GM18505 (cell line): Measurements from ENCODE around the gene HINT2.

Source experiments
- ATAC-seq: cut with Tn5 transposase; IDR thresholded peaks from one replicate; pipeline ENCODE4 v1.9.1; 2021; ENCODE audit not compliant: unreplicated experiment
- POLR2A ChIP-seq: IDR thresholded peaks from 4 replicates; pipeline ENCODE4 v1.6.1; 2011; ENCODE audit warnings: borderline replicate concordance; ENCODE audit not compliant: insufficient read depth, insufficient read length; ENCODE audit errors: extremely low read depth

Gene HINT2

DNA sequence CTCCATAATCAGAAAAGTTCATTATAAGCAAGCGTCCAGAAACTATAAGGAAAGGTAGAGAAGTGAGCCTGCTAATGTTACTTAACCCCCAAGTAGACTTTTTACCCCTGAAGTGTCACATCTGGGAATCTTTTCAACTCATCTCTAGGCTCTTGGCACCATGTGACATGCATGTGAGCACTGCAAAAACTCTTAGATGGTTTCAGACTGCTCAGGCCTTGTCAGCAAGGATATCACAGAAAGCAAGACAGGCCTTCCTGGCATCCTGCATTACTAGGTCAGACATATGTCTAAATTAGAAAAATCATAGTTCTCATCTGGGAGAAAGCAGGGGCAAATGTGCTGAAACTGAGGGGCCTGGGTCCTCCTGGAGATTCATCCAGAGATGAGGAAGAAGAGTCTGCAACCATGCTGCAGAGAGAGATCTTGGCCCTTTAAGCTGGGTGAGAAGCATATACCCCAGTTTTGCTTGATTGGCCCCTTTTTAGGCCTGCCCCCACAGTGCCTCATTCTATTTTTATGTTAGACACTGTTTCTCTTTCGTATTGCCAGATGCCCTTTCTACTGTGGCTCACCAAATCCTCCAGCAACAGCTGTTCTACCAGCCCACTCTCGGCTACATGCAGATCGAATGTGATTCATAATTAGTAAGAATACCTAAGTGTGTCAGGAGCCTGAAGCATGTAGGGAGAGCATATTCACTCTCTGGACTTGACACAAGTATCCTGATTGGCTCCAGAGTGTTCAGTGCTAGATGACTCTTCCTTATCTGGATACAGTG lies 33.1 kb upstream of the HINT2 start:
- TF ChIP-seq POLR2A: peak; percentile 21
- ATAC-seq: peak; percentile 82

DNA sequence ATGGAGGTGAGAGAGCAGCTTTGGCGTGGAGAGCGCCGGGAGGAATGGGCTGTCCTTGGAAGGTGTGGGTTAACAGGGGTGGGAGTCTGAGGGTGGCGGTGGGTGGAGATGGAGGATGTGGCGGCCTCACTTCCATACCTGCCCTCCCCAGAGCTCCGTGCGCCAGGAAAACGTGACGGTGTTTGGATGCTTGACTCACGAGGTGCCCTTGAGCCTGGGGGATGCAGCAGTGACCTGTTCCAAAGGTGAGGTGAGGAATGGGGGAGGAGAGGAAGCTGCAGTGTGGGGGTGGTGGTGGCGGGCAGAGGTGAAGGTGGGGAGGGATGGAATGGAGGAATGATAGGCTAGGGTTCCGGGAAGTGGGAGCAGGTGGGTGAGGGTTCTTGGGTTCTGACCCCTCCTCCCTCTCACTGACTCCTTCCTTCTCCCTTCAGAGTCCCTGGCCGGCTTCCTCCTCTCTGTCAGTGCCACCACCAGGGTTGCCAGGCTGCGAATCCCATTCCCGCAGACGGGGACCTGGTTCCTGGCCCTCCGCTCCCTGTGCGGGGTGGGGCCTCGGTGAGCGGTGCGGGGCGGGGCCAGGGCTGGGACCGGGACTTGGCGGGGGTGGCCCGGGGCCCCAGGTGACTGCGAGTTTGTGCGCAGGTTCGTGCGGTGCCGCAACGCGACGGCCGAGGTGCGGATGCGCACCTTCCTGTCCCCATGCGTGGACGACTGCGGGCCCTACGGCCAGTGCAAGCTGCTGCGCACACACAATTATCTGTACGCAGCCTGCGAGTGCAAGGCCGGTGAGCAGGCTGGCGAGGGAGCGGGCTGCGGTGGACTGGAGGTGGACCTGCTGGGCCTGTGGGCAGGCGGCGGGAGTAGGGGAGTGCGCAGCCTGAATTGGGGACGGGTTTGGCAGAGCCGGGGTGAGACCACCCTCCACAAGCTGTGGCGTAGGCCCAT lies 31.3 kb upstream of the HINT2 start:
- no peak for TF ChIP-seq POLR2A

DNA sequence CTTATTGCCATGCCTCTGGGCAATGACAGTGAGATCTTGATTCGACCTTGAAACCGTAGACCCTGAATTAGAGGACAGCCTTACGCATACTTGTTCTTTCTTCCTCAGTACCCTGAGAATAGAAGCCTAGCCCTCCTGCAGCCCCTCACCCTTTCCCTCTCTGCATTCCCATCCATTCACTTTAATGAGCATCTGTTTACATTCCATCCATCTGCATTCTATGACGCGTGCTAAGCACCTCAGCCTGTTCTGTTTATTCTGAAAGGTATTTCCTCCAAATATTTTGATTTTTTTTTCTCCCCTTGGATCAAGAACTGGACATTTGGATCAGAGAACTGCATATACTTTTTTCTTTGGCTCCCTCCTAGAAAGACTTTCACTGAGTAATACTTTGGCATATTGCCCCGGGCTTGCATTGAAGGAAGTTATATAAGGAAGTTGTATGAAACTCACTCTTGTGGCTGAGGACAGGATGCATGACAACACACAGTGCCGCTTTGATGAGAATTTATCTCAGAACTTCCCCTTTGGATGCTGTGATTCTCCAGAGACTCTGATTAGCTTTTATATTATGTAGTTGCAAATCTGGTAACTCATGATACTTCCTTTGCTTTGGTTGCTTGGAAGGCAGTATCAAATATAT lies 29.9 kb upstream of the HINT2 start:
- no peak for ATAC-seq
- no peak for TF ChIP-seq POLR2A

More for the DNA sequence above, 31.3 kb upstream of the HINT2 start:
- no peak for ATAC-seq

DNA sequence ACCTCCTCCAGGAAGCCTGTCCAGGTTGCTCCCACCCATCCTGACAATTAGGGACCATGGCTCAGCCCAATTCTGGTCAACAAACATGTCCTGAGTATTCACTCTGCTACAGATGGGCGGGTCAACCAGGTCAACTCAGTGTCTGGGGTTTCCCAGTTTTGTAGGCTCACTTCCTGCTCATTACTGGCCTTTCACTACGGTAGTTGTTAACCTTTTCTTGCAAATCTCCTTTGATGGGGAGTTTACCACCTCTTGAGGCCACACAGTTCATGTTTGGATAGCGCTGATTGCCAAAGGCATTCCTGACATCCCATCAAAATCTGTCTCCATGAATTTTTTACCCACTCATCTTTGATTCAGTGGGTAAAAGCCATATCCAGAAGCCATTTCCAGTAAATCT lies 28.0 kb upstream of the HINT2 start:
- no peak for TF ChIP-seq POLR2A
- ATAC-seq: no peak

DNA sequence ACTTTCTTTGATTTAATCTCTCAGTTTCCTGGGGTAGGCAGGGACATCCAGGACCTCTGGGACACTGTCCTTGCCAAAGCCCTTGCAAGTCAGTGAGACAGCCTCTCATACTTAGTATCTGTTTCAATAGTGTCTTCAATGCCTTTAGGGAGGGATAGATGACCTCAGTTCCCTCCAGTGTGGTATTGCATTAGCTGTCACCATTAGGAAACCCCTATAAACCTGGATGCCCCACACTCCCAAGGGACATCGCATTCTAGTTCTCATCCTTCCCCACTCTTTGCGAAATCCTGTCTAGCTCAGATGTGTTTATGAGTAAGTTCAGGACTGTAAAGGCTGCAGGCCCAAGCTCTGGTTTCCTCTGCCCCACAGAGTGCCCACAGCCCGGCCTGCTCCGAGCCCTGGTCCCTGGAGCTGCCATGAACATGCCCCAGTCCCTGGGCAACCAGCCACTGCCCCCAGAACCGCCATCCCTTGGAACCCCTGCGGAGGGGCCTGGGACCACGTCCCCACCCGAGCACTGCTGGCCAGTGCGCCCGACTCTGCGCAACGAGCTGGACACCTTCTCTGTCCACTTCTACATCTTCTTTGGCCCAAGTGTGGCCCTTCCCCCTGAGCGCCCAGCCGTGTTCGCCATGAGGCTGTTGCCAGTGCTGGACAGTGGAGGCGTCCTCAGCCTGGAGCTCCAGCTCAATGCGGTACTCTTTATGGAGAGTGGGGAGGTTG lies 27.3 kb upstream of the HINT2 start:
- TF ChIP-seq POLR2A: no peak
- ATAC-seq: no peak

DNA sequence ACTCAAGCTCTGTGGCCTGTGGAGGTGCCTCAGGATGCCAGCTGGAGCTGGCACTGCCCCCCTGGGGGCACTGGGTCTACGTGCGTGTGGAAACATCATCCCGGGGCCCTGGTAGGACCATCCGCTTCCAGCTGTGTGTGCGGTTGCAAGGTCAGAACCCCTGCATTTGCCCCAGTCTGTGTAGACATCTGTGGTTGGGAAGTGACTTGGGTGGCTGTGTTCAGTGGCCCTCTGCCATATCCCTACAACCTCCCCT lies 26.7 kb upstream of the HINT2 start:
- no peak for ATAC-seq
- TF ChIP-seq POLR2A: no peak

DNA sequence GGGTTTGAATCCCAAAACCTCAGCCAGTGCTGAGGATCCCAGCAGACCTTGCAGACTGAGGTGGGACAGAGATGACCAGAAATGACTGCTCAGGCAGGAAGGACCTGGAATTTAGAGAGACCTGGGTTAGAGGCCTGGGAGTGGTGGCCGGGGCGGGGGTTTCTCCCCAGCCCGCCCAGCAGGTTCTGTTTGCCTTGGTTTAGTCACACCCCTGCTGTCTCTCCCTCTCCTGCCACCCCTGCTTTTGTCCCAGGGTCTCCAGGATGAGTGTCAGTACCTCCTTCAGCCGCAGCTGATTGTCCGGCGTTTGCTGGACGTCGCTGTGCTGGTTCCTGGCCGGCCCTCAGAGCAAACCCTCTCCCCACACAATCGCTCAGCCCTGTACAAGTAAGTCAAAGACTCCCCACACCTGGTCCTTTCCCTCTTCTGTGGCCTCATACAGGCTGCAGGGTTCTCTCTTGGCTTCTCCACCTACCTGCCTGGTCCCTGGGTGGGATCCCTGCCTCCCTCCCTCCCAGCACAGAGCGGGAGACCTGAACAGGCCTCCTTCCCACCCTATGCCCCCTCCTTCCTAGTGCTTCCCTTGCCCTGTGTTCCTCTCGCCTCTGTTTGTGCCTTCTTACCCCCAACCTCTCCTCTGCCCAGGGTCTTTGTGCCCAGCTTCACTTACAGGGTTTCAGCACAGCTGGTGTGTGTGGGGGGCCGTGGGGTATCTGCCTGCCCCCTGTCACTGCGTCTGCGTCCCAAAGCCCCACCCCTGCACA lies 26.2 kb upstream of the HINT2 start:
- no peak for TF ChIP-seq POLR2A
- no peak for ATAC-seq

DNA sequence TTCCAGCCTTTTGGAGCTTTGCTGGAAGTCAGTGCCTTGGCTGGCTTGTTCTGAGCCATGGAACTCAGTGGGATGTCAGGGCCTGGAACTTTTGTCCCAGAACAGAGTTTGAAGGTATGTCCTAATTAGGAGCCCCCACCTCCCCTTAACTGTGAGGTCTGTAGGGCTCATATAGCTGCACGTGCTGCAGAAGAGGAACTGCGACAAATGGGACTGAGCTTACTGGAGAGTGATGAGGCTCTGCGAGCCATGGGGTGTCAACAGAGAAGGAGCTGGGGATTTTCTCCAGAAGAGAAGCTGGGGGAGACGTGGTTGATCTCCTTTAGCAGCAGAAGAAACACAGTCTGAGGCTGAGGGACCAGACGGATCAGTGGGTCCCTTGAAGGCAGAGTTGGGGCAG lies 25.1 kb upstream of the HINT2 start:
- no peak for ATAC-seq
- no peak for TF ChIP-seq POLR2A

DNA sequence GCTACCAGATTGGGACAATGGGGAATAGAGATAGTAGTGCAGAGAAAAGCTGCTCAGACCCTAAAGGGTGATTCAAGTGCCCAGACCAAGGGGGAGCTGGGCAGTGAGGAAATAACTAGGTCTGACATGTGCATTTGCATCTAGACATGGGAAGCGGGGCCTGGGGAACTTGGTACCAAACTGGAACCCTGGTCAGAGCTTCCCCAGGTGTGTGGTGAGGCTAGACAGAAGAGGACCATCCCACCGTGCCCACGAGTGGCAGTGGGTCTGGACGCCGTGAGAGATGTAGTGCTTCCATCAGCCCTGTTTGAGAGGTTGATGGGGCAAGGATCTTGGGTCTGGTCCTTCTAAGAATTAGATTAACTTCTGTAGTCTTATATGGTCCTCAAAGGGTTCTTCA lies 21.8 kb upstream of the HINT2 start:
- no peak for ATAC-seq
- TF ChIP-seq POLR2A: no peak

DNA sequence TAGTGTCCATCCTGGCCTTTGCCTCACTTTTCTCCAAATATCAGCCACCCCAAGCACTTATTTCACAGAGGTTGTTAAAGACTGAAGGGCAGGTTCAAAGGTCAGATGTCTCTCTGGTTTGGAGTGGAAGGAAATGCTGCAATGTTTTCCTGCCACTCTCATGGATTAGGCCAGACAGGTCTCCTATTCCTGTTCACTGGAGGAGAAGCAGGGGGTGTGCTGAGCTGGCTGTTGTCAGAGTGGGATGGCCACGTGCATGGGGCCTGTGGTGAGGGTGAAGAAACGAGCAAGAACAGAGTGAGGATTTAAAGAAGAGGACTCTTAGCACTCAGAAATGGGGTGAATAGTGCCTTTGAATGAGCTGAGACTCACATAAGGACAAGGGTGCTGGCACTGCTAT lies 20.9 kb upstream of the HINT2 start:
- ATAC-seq: no peak
- no peak for TF ChIP-seq POLR2A

DNA sequence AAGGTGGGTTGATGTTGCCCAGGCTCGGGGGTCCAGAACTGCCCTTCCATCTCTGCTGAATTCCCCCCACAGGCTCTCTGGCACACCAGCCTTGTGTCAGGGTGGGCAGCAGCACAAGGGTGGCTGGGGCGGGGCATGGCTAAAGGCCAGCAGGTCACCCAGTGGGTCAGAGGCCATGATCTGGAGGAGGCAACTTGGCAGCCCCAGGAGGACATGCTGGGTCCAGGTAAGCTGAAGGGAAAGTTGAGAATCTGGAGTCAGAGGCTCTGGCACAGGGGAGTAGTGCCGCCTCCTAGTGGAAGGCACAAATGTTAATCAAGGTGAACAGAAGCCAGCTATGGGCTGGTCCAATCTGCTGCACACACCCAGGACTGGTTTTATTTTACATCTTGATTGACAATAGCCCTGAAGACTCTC lies 20.4 kb upstream of the HINT2 start:
- TF ChIP-seq POLR2A: no peak

More for the DNA sequence above, 20.4 kb upstream of the HINT2 start:
- ATAC-seq: no peak
